HepG2 (cell line): ENCODE results near the gene SPATA25. TPM values are rescaled to one million over a fixed set of nuclear protein-coding genes. Genes with fewer than 3 reads are reported as not detected.

Experiments used
- EED ChIP-seq: sonication (generic); formaldehyde crosslinking; IDR thresholded peaks from 2 replicates; pipeline ENCODE4 v1.5.0; 2020; ENCODE audit warnings: mild to moderate bottlenecking, missing genetic modification reagents
- HNF4G ChIP-seq, 2 experiments: sonication (generic) in 1 of 2; formaldehyde crosslinking in 1 of 2; IDR thresholded peaks; 2 replicates each; pipeline versions ENCODE4 v1.4.0 to v1.6.1; 2011 to 2020; ENCODE audit warnings: borderline replicate concordance in 2 of 2, low read depth in 2 of 2, mild to moderate bottlenecking in 2 of 2, low read length in 1 of 2, missing genetic modification reagents in 1 of 2, moderate library complexity in 1 of 2
- HOXA7 ChIP-seq: sonication (generic); formaldehyde crosslinking; IDR thresholded peaks from 2 replicates; pipeline ENCODE4 v1.8.1; 2022; ENCODE audit warnings: mild to moderate bottlenecking, missing genetic modification reagents, moderate library complexity
- KLF15 ChIP-seq: sonication (generic); formaldehyde crosslinking; IDR thresholded peaks from 2 replicates; pipeline ENCODE4 v1.8.1; 2023; ENCODE audit warnings: borderline replicate concordance, mild to moderate bottlenecking, inconsistent platforms, missing genetic modification reagents, mixed read lengths
- MED13 ChIP-seq: sonication (generic); formaldehyde crosslinking; IDR thresholded peaks from 2 replicates; pipeline ENCODE4 v1.5.0; 2020; ENCODE audit warnings: missing genetic modification reagents
- NAIF1 ChIP-seq: sonication (generic); formaldehyde crosslinking; IDR thresholded peaks from 2 replicates; pipeline ENCODE4 v1.5.0; 2020; ENCODE audit warnings: mild to moderate bottlenecking, missing genetic modification reagents, borderline replicate concordance
- NR2F1 ChIP-seq, 2 experiments: fragments of 450-650 bp in 1 of 2; formaldehyde crosslinking in 1 of 2; IDR thresholded peaks; 2 replicates each; pipeline versions ENCODE4 v1.5.0 to v1.6.1; 2016 to 2020; ENCODE audit warnings: mild to moderate bottlenecking in 1 of 2, missing compliant biosample characterization in 1 of 2, missing genetic modification reagents in 1 of 2, moderate library complexity in 1 of 2
- NR2F6 ChIP-seq, 2 experiments: IDR thresholded peaks; 2 replicates each; pipeline ENCODE4 v1.6.1; 2016; ENCODE audit warnings: antibody characterized with exemption in 1 of 2, mild to moderate bottlenecking in 1 of 2
- PBX3 ChIP-seq: sonication (generic); formaldehyde crosslinking; IDR thresholded peaks from 2 replicates; pipeline ENCODE4 v1.8.1; 2023; ENCODE audit warnings: missing genetic modification reagents, inconsistent platforms, borderline replicate concordance
- SMAD1 ChIP-seq: sonication (generic); formaldehyde crosslinking; IDR thresholded peaks from 2 replicates; pipeline ENCODE4 v1.4.0; 2020; ENCODE audit warnings: missing genetic modification reagents, low read depth, mild to moderate bottlenecking, borderline replicate concordance
- SRY ChIP-seq: sonication (generic); formaldehyde crosslinking; IDR thresholded peaks from 2 replicates; pipeline ENCODE4 v1.8.0; 2022; ENCODE audit warnings: mild to moderate bottlenecking, missing genetic modification reagents
- TCF7 ChIP-seq: sonication (generic); IDR thresholded peaks from 2 replicates; pipeline ENCODE4 v1.6.1; 2016; ENCODE audit warnings: antibody characterized with exemption, low read depth
- TERF1 ChIP-seq: sonication (generic); formaldehyde crosslinking; IDR thresholded peaks from 2 replicates; pipeline ENCODE4 v1.8.0; 2022; ENCODE audit warnings: mild to moderate bottlenecking, missing genetic modification reagents, moderate library complexity
- ZBTB8A ChIP-seq: sonication (generic); formaldehyde crosslinking; IDR thresholded peaks from 2 replicates; pipeline ENCODE4 v1.4.0; 2020; ENCODE audit warnings: mild to moderate bottlenecking, low read depth, missing genetic modification reagents, borderline replicate concordance
- ZFX ChIP-seq: sonication (generic); formaldehyde crosslinking; IDR thresholded peaks from 2 replicates; pipeline ENCODE4 v1.4.0; 2020; ENCODE audit warnings: mild to moderate bottlenecking, low read depth, missing genetic modification reagents, moderate library complexity
- ZNF282 ChIP-seq: fragments of 450-650 bp; IDR thresholded peaks from 2 replicates; pipeline ENCODE4 v1.6.1; 2018; ENCODE audit not compliant: partially characterized antibody
- ZNF335 ChIP-seq: sonication (generic); formaldehyde crosslinking; IDR thresholded peaks from 2 replicates; pipeline ENCODE4 v1.4.0; 2020; ENCODE audit warnings: missing genetic modification reagents
- ZNF343 ChIP-seq: sonication (generic); formaldehyde crosslinking; IDR thresholded peaks from 2 replicates; pipeline ENCODE4 v1.4.0; 2020; ENCODE audit warnings: mild to moderate bottlenecking, missing genetic modification reagents
- ZNF614 ChIP-seq: IDR thresholded peaks from 2 replicates; pipeline ENCODE4 v1.6.1; 2018; ENCODE audit warnings: missing biosample characterization, missing genetic modification reagents, inconsistent platforms, borderline replicate concordance
- ZNF713 ChIP-seq: sonication (generic); formaldehyde crosslinking; IDR thresholded peaks from 2 replicates; pipeline ENCODE4 v1.4.0; 2020; ENCODE audit warnings: mild to moderate bottlenecking, missing genetic modification reagents
- polyA plus RNA-seq, 8 experiments: library from polyadenylated mRNA; depleted of rRNA in 3 of 8; stranded (reverse) in 7 of 8; unstranded in 1 of 8; fragments of >200 nt; fragmentation: Illumina TruSeq in 4 of 8; extraction: Trizol in 4 of 8; gene quantifications; 2 replicates each; pipeline versions ENCODE4 v1.2.1 to v1.2.3, GENCODE V29; 2011 to 2016; ENCODE audit warnings: low read depth in 4 of 8, missing spikeins in 1 of 8, mixed read lengths in 1 of 8; ENCODE audit not compliant: insufficient read depth in 1 of 8
- total RNA-seq, 5 experiments: library from RNA; depleted of rRNA; stranded (reverse); fragments of >200 nt; fragmentation: Illumina TruSeq; extraction: Trizol; gene quantifications; 2 replicates each; pipeline ENCODE4 v1.2.3, GENCODE V29; 2016; ENCODE audit warnings: low read depth in 1 of 5
- TF ChIP-seq, protein P1 (sequence below): sonication (generic); formaldehyde crosslinking; IDR thresholded peaks from 2 replicates; pipeline ENCODE4 v1.8.0; 2022; ENCODE audit warnings: mild to moderate bottlenecking, missing genetic modification reagents, moderate library complexity
- TF ChIP-seq, protein P2 (sequence below): sonication (generic); formaldehyde crosslinking; IDR thresholded peaks from 2 replicates; pipeline ENCODE4 v1.4.0; 2020; ENCODE audit warnings: mild to moderate bottlenecking, missing genetic modification reagents
- TF ChIP-seq, protein P3 (sequence below): sonication (generic); formaldehyde crosslinking; IDR thresholded peaks from 2 replicates; pipeline ENCODE4 v1.5.0; 2020; ENCODE audit warnings: missing genetic modification reagents

The SPATA25 gene
- total and polyA plus RNA-seq, 2 of the 13 experiments (the other 11 are each of a cell fraction or from before 2014, with no cell fraction given): 4.8 to 7.6 TPM

GRCh38 chr20:45924391-45925261 is 37.2 kb upstream of the SPATA25 start (continued):
- no peak for TF ChIP-seq ZBTB8A
- TF ChIP-seq SMAD1: no peak
- TF ChIP-seq EED: no peak
- TF ChIP-seq NR2F6 (IDR thresholded peaks at IDR 0.05): no peak
- TF ChIP-seq NR2F6 (CRISPR knock-in tag; IDR thresholded peaks at IDR 0.05): no peak
- TF ChIP-seq ZFX (CRISPR knock-in tag): peak; percentile 42; the same call in 1 of the 2 replicates
- TF ChIP-seq ZNF343 (CRISPR knock-in tag): no peak
- no peak for TF ChIP-seq NAIF1 (CRISPR knock-in tag)
- TF ChIP-seq TERF1 (CRISPR knock-in tag): no peak
- no peak for TF ChIP-seq ZNF282
- TF ChIP-seq HNF4G (IDR thresholded peaks at IDR 0.05; ENCODE audit: borderline replicate concordance, low read depth, low read length): no peak
- 0 out of 2 replicates have a peak, but pooled peaks have one; percentile 15 for TF ChIP-seq HNF4G (CRISPR knock-in tag; IDR thresholded peaks at IDR 0.05; ENCODE audit: borderline replicate concordance, low read depth)
- no peak for TF ChIP-seq ZNF713 (CRISPR knock-in tag)
- TF ChIP-seq, protein P1, sequence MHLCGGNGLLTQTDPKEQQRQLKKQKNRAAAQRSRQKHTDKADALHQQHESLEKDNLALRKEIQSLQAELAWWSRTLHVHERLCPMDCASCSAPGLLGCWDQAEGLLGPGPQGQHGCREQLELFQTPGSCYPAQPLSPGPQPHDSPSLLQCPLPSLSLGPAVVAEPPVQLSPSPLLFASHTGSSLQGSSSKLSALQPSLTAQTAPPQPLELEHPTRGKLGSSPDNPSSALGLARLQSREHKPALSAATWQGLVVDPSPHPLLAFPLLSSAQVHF (CRISPR knock-in tag): no peak
- TF ChIP-seq KLF15: no peak
- TF ChIP-seq PBX3 (CRISPR knock-in tag): no peak
- TF ChIP-seq TCF7: no peak
- TF ChIP-seq ZNF335 (CRISPR knock-in tag): peak; percentile 38; the same call in 1 of the 2 replicates
- TF ChIP-seq, protein P2, sequence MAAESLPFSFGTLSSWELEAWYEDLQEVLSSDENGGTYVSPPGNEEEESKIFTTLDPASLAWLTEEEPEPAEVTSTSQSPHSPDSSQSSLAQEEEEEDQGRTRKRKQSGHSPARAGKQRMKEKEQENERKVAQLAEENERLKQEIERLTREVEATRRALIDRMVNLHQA (CRISPR knock-in tag): no peak
- TF ChIP-seq ZNF614: no peak
- TF ChIP-seq, protein P3, sequence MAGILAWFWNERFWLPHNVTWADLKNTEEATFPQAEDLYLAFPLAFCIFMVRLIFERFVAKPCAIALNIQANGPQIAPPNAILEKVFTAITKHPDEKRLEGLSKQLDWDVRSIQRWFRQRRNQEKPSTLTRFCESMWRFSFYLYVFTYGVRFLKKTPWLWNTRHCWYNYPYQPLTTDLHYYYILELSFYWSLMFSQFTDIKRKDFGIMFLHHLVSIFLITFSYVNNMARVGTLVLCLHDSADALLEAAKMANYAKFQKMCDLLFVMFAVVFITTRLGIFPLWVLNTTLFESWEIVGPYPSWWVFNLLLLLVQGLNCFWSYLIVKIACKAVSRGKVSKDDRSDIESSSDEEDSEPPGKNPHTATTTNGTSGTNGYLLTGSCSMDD (CRISPR knock-in tag): no peak
- no peak for TF ChIP-seq SRY (CRISPR knock-in tag)
- TF ChIP-seq NR2F1 (CRISPR knock-in tag; IDR thresholded peaks at IDR 0.05): no peak
- TF ChIP-seq HOXA7 (CRISPR knock-in tag): no peak
- no peak for TF ChIP-seq MED13 (CRISPR knock-in tag)
